ENCODE measurements around the gene NSUN6.
A peak's percentile ranks its signal among the peaks of the same experiment; 100 is the strongest.

The NSUN6 gene

GRCh38 chr10:18557960-18558359, 93.4 kb downstream of the NSUN6 start:
- DNase-seq = no peak

- no peak for DNase-seq
Observed at GRCh38 chr10:18556522-18557147, 94.8 kb downstream of the NSUN6 start.

DNA sequence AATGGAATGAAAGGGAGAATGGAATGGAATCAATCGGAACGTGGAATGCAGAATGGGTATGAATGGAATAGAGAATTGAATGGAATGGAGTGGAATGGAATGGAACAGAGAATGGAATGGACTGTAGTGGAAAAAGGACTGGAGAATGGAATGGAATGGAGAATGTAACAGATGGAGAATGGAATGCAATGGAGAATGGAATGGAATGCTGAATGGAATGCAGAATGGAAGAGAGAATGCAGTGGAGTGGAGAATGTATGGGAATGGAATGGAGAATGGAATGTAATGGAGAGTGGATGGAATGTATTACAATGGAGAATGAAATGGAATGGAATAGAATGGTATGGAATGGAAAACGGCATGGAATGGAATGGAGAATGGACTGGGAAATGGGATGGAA, 96.9 kb downstream of the NSUN6 start:
- DNase-seq = no peak

- DNase-seq = no peak
Observed at GRCh38 chr10:18551473-18551872, 99.9 kb downstream of the NSUN6 start.

DNA sequence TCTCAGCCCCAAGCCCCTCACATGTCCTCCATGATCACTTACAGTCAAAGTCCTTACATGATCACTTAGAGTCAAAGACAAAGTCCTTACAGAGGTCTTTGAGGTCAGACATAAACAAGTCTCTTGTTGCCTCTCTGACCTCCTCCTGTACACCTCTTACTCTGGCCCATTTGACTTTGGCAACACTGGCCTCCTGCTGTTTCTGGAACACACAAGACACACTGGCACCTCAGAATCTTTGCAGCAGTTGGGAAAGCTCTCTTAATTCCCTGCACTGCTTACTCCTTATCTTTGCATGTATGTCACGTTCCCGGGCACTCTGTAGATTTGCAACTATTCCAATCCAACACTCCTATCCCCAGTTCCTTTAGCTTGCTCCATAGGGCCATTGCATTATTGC, 102.3 kb downstream of the NSUN6 start:
- DNase-seq = no peak

GRCh38 chr10:18545621-18546305, 105.6 kb downstream of the NSUN6 start:
- no peak for DNase-seq

- DNase-seq = no peak
Observed at GRCh38 chr10:18542832-18543231, 108.6 kb downstream of the NSUN6 start.

DNA sequence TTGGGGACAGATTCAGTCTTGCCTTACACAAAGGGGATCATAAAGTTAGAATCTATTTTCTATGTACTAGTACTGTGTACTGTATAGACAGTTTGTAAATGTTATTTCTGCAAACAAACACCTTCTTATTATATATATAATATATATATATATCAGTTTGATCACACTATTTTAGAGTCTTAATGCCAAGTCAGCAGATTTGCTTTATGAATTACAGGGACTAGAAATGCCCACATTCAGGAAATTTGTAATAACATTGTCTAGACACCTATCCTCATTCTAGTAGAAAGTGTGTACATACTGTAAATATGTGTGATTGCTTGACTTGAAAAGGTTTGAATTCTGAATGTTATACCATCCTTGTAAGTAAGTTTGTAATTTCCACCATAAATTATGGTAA, 111.2 kb downstream of the NSUN6 start:
- no peak for DNase-seq

GRCh38 chr10:18539335-18539734, 112.1 kb downstream of the NSUN6 start:
- DNase-seq = no peak

GRCh38 chr10:18533896-18534295, 117.5 kb downstream of the NSUN6 start:
- no peak for DNase-seq

DNA sequence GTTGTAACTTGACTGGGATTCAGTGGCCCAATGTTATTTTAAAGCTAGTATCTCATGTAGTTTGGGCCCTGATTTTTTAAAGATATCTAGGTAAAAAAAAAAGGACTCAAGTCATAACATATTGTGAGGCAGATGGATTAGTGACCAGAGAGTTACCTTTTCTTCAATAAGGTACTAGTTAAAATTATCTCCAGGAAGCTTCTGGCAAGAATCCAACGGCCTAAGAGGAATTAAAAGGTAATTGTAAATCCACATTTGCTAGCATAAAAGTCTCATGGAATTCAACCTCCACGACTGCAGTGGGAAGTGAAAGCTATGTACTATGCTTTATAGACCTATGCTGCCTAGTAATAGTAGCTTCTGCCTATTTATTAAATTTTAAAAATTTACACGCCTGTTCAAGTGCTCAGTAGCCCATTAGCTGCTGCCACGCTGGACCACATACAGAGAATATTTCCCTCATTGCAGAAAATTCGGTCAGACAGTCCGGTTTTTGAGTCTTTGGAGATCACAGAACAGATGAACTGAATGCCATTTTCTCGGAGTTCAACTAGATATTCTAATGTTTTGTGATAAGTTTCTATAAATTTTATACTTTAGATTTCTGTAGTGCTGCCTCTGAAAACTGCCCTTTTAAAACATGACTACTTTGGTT, 118.4 kb downstream of the NSUN6 start:
- DNase-seq = peak; percentile 77

DNA sequence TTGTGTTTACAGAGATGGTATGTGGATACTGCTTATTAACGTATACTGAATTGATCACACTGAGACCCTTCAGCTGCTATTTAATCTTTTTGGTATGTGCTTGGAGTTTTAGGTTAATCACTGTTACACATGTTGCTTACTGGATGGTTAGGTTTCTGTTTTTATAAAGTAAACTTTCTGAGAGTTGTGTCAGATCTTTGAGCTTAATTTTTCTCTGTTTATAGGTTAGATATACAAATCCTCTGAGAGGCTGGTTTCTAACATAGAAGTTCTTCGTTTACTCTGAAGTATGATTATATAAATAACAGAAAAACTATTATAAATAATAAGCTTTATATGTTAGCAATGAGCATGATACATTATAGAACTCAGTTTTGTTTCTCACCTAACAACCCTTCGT, 123.1 kb downstream of the NSUN6 start:
- no peak for DNase-seq

DNA sequence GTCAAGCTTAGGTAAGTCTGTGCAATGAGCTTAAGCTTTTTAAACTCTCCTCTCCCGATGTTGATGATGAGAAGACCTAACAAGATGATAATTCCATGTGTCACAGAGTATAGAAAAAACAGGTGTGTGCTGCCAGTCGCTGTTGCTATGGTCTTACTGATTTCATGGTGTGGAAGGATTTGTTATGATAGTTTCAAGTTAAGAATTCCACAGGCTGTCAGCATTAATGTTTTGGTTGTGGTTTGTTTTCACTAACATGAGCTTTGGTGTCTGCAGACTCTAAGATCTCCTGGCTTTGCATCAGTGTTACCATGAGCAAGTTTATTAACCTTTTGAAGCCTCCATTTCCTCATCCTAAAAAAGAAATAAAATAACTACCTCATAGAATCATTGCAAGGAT, 123.7 kb downstream of the NSUN6 start:
- peak; percentile 68 for DNase-seq

GRCh38 chr10:18523858-18524257, 127.5 kb downstream of the NSUN6 start:
- DNase-seq = no peak

- no peak for DNase-seq
Observed at GRCh38 chr10:18523025-18523424, 128.4 kb downstream of the NSUN6 start.

- DNase-seq = no peak
Observed at GRCh38 chr10:18516851-18517250, 134.5 kb downstream of the NSUN6 start.

DNA sequence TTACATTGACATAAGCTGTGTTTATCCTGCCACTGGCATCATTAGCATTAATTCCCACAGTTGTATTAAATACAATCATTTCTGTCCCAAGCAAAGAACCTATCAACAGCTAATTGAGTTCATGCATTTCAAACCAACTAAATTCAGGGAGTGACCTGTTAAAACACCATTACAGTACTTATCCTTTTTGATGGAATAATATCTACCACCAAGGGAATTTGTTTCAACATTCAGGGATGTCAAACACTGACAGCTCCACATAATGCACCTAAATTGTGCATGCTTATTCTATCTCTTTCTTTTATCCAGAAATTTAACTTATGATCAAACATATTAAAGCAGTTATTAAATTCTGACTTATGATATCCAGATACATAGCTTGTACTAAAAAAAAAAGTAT, 136.8 kb downstream of the NSUN6 start:
- DNase-seq = no peak

DNA sequence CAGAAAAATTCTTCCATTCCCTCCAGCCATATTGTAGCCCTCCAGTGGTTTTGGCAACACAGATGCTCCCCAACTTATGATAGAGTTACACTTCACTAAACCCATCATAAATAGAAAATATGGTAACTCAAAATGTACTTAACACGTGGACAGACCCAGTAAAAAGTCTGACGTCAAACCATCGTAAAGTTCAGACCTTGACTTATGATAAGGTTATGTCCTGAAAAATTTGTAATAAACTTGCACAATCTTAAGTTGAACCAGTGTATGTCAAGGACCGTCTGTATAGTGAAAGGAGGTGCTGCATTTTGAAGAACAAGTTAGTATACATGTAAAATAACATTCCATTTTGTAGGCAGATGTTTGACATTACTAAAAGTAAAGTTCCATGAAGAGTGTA, 142.8 kb downstream of the NSUN6 start:
- DNase-seq = no peak

DNA sequence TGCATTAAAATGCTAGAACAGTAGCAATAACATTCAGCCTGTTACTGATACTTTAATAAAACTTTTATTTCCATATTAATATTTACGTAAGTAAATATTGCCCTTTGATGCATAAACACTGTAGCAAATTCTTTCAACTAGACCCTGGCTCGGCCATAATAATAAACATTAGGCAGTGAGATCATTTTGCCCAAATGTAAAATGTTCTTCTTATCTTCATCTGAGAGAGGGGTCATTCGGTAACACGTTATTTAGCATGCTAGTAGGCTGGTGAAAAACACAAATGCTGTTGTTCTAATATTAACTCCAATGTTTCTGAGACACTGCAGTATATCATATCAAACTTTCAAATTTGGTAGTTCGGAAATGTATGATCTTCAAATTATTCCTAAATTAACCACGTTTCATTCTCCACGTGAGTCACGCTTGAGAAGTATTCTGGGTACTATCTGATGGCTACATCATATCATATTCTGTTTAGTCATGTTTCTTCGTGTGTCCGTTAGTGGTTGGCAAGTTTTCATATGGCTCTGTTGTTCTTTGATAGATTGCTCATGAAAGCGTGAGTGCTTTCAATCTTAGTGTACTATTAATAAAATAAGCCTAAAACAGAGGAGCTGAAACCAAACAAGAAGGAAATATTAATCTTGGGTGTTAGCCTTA, 145.8 kb downstream of the NSUN6 start:
- DNase-seq = no peak

DNA sequence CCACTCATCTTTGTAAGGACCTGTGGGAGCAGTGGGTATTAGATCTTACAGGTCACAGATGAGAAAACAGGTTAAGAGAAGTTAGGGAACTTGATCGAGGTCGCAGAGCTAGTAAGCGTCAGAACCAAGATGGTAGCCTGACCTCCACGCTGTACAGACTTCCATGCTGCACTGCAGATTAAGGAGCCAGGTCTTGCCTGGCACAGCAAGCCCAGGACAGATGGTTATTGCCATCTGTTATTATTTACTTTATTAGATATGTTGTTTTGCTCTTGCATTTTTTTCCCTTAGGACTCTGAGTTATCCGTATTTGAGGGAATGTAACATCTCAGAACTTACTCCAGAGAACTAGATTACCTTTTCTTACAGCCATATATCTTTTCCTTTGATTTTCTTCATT, 147.2 kb downstream of the NSUN6 start:
- peak; percentile 16 for DNase-seq

DNA sequence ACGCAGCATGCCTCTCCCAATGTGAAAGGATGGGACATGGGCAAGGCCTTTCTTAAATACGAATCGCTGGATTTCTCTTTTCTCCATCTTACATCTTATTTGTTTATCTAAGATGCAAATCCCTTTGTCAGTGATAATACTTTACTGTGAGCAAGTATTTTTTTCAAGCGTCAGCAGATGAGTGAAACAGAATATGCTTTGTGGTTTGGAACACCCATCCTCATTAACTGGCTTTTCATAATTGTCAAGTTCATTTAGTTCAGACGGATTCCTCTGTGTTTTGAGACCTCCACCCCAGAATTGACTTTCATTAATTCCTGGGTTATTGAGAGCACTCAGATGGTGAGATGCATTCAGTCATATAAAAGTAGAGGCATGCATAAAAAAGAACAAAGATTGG, 149.8 kb downstream of the NSUN6 start:
- no peak for DNase-seq

DNA sequence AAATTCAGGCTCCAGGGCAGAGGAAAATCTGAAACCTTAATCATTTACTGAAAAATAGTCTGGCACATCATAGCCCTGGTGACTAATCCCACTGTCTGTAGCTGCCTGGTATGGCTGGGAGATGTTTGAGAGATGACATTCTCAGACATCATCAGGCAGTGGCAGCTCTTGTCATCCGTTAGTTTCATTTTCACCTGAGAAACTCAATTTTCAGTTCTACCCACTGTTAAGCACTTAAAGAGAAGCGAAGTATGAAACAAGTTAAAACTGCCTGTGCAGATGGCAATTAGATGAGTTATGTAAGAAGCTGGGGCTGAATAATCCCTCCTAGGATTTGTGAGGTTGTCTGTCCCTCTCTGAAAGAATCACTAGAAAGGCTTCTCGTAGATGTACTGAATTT, 150.2 kb downstream of the NSUN6 start:
- peak; percentile 68 for DNase-seq

- peak; percentile 83 for DNase-seq
Observed at GRCh38 chr10:18500576-18500975, 150.8 kb downstream of the NSUN6 start.

- DNase-seq = no peak
Observed at GRCh38 chr10:18498998-18499397, 152.4 kb downstream of the NSUN6 start.

All from NCI-H82 (cell line).